Measurements from ENCODE around the gene CFD. TPM values are rescaled to one million over a fixed set of nuclear protein-coding genes. Genes with fewer than 3 reads are reported as not detected.
"Not testable (repeated sequence)": the region's sequence is repeated elsewhere in the genome, so short reads cannot be mapped to it uniquely, and the experiment has no call there.

The CFD gene
- total RNA-seq, 1 donor from 2014 or later, result 1.8 TPM

- Mint-ChIP-seq H3K27me3 (ENCODE audit: low read depth) (peaks cover 2% of the 10 kb centered on the region), H3K4me3 (ENCODE audit: low read depth) (no peak overlapping the region), H3K36me3 (ENCODE audit: low read depth) (peaks cover 36% of the 10 kb centered on the region), H3K9me3 (peaks cover 5% of the 10 kb centered on the region), H3K27ac (no peak overlapping the region), H3K4me1 (ENCODE audit: low read depth) (no peaks in the 10 kb centered on the region)
- no peak for DNase-seq (ENCODE audit: low spot score)
- intact Hi-C loops (cut with micrococcal nuclease), result no loop called here
Measured at GRCh38 chr19:816500-816857, 43.0 kb upstream of the CFD start.

DNA sequence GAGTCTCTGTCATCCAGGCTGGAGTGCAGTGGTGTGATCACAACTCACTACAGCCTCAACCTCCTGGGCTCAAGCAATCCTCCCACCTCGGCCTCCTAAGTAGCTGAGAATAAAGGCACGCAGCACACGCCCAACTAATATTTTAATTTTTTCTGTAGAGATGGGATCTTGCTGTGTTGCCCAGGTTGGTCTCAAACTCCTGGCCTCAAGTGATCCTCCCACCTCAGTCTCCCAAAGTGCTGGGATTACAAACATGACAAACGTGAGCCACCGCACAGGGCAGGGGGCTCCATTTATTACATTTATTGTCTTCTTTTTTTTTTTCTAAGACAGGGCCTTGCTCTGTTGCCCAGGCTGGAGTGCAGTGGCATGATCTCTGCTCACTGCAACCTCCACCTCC is 39.3 kb upstream of the CFD start:
- H3K4me3 Mint-ChIP-seq (ENCODE audit: low read depth); intact Hi-C loops (cut with micrococcal nuclease); DNase-seq (ENCODE audit: low spot score); H3K4me1 Mint-ChIP-seq (ENCODE audit: low read depth); H3K9me3 Mint-ChIP-seq; H3K27ac Mint-ChIP-seq: not testable (repeated sequence)
- Mint-ChIP-seq H3K36me3 (ENCODE audit: low read depth) (peaks cover 17% of the 10 kb centered on the region), H3K27me3 (ENCODE audit: low read depth) (peaks cover 14% of the 10 kb centered on the region)

- H3K4me3 Mint-ChIP-seq (ENCODE audit: low read depth), result no peak overlapping the region
- peaks cover 4% of the 10 kb centered on the region for H3K9me3 Mint-ChIP-seq
- peaks cover 9% of the 10 kb centered on the region for H3K36me3 Mint-ChIP-seq (ENCODE audit: low read depth)
- peaks cover 14% of the 10 kb centered on the region for H3K27me3 Mint-ChIP-seq (ENCODE audit: low read depth)
- H3K27ac Mint-ChIP-seq, result no peak overlapping the region
- no peaks in the 10 kb centered on the region for H3K4me1 Mint-ChIP-seq (ENCODE audit: low read depth)
- no peak for DNase-seq (ENCODE audit: low spot score)
- intact Hi-C loops (cut with micrococcal nuclease), result no loop called here
Measured at GRCh38 chr19:821231-821824, 38.1 kb upstream of the CFD start.

GRCh38 chr19:821825-822503 is 37.5 kb upstream of the CFD start, which contains the start of gene PLPPR3:
TSS of gene PLPPR3 (minus strand) at chr19:821955. CDS start at chr19:821559, 396 bp downstream.
- Mint-ChIP-seq H3K4me3 (ENCODE audit: low read depth) (no peak within 1 kb of the TSS), H3K27me3 (ENCODE audit: low read depth) (peaks cover 14% of the 10 kb centered on the region), H3K4me1 (ENCODE audit: low read depth) (no peaks in the 10 kb centered on the region), H3K36me3 (ENCODE audit: low read depth) (peaks cover 3% of the 10 kb centered on the region), H3K27ac (no peak within 1 kb of the TSS), H3K9me3 (no peaks in the 10 kb centered on the region)
- no peak for DNase-seq (ENCODE audit: low spot score)
- intact Hi-C loops (cut with micrococcal nuclease), result no loop called here

DNA sequence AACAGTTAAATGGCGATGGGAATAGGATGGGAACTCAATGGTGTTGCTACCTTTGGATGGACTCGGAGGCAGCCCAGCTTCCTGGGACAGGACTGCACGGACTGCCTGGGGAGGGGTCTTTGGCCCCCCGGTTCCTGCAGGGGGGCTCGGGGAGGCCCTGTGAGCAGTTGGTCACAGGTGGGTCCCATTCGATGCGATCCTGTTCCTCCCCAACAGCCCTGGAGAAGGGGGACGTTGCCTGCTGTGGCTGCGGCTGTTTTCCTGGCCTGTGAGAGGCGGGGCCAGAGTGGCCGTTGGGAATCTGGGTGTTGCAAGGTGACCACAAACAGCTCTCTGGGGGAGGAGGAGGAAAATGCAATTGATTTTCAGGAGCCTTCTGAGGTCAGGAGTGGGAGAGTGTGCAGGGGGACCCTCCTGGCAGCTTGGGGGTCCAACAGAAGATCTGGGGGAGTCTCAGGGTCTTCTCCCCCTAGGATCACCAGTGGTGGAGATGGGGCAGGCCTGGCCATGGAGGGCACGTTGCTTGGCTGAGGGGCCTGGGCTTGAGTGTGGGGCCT is 35.8 kb upstream of the CFD start:
- H3K4me3 Mint-ChIP-seq (ENCODE audit: low read depth), result no peak overlapping the region
- intact Hi-C loops (cut with micrococcal nuclease), result no loop called here

DNA sequence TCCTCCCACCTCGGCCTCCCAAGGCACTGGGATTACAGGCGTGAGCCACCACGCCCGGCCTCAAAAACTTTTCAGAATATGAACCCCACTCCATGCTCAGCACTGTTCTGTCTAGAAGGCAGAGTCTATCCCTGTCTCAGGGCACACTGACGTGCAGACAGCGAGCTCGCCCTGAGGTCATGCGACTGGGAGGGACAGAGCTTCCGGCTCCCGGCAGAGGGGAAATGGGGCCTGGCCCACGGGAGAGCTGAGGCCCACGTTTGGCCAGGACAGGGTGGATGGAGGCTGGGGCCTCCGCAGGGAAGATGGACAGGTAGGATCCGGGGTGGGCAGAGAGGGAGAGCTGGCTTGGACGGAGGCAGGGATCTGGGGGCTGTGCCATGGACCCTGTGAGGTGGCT is 34.6 kb upstream of the CFD start:
- H3K4me1 Mint-ChIP-seq (ENCODE audit: low read depth), result no peaks in the 10 kb centered on the region
- H3K27ac Mint-ChIP-seq, result no peak overlapping the region
- no peak overlapping the region for H3K4me3 Mint-ChIP-seq (ENCODE audit: low read depth)
- no peak for DNase-seq (ENCODE audit: low spot score)
- intact Hi-C loops (cut with micrococcal nuclease), result no loop called here
- H3K36me3 Mint-ChIP-seq (ENCODE audit: low read depth), result no peaks in the 10 kb centered on the region
- peaks cover 13% of the 10 kb centered on the region for H3K27me3 Mint-ChIP-seq (ENCODE audit: low read depth)
- no peaks in the 10 kb centered on the region for H3K9me3 Mint-ChIP-seq

More for the DNA sequence above, 35.8 kb upstream of the CFD start:
- Mint-ChIP-seq H3K27me3 (ENCODE audit: low read depth) (peaks cover 14% of the 10 kb centered on the region), H3K9me3 (no peaks in the 10 kb centered on the region), H3K4me1 (ENCODE audit: low read depth) (no peaks in the 10 kb centered on the region), H3K27ac (no peak overlapping the region), H3K36me3 (ENCODE audit: low read depth) (no peaks in the 10 kb centered on the region)
- DNase-seq (ENCODE audit: low spot score), result no peak

- no peak overlapping the region for H3K4me3 Mint-ChIP-seq (ENCODE audit: low read depth)
- no peak for DNase-seq (ENCODE audit: low spot score)
- no peaks in the 10 kb centered on the region for H3K9me3 Mint-ChIP-seq
- H3K4me1 Mint-ChIP-seq (ENCODE audit: low read depth), result no peaks in the 10 kb centered on the region
- intact Hi-C loops (cut with micrococcal nuclease), result no loop called here
- no peak overlapping the region for H3K27ac Mint-ChIP-seq
- H3K36me3 Mint-ChIP-seq (ENCODE audit: low read depth), result no peaks in the 10 kb centered on the region
- H3K27me3 Mint-ChIP-seq (ENCODE audit: low read depth), result peaks cover 12% of the 10 kb centered on the region
Measured at GRCh38 chr19:825897-826644, 33.4 kb upstream of the CFD start.

DNA sequence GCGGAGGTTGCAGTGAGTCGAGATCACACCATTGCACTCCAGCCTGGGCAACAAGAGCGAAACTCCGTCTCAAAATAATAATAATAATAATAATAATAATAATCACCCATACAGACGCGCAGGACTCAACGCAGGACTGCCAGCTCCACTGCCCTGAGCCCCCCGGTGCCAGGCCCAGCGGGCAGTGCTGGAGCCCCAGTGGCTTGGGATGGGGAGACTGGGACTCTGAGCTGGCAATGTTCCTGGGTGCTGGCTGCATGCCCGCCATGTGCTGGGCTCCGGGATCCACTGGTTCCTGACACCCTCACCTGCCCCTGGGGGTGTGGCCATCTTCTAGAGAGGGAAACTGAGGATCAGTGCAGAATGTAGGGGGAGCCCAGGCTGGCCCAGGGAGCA is 32.2 kb upstream of the CFD start:
- no peaks in the 10 kb centered on the region for H3K36me3 Mint-ChIP-seq (ENCODE audit: low read depth)
- DNase-seq (ENCODE audit: low spot score), result no peak
- no peaks in the 10 kb centered on the region for H3K4me1 Mint-ChIP-seq (ENCODE audit: low read depth)
- H3K4me3 Mint-ChIP-seq (ENCODE audit: low read depth), result no peak overlapping the region
- no peaks in the 10 kb centered on the region for H3K9me3 Mint-ChIP-seq
- peaks cover 12% of the 10 kb centered on the region for H3K27me3 Mint-ChIP-seq (ENCODE audit: low read depth)
- no peak overlapping the region for H3K27ac Mint-ChIP-seq
- intact Hi-C loops (cut with micrococcal nuclease), result no loop called here

DNA sequence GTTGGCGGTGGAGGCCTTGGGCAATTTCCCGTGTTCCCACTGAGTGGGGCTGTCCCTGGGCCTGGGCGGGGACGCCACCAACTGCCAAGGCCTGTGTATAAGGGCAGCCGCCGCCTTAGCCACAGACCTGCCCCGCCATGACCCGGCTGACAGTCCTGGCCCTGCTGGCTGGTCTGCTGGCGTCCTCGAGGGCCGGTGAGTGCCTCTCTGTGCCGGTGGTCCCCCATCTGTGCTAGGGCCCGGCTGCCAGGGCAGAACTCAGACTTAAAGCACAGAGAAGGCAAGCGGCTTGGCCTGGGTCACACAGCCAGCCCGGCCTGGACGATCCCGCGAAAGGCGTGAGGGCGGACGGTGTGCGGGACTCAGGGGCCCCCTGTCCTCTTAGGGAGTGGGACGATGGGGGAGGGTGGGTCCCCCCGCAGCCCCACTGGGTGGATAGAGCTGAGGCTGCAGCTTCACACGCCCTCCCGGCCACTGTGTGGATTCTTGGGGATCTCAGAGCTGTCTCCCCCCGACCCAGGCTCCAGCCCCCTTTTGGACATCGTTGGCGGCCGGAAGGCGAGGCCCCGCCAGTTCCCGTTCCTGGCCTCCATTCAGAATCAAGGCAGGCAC is 31.6 kb upstream of the CFD start, which contains the start of gene AZU1:
AZU1 (plus strand) TSS at position 128 of the 612 bp plus-strand sequence; CDS start at position 138, 10 bp downstream.
- no peaks in the 10 kb centered on the region for H3K9me3 Mint-ChIP-seq
- no peaks in the 10 kb centered on the region for H3K36me3 Mint-ChIP-seq (ENCODE audit: low read depth)
- no peaks in the 10 kb centered on the region for H3K4me1 Mint-ChIP-seq (ENCODE audit: low read depth)
- H3K27me3 Mint-ChIP-seq (ENCODE audit: low read depth), result peaks cover 10% of the 10 kb centered on the region
- H3K27ac Mint-ChIP-seq, result no peak within 1 kb of the TSS
- no peak within 1 kb of the TSS for H3K4me3 Mint-ChIP-seq (ENCODE audit: low read depth)
- intact Hi-C loops (cut with micrococcal nuclease), result no loop called here
- DNase-seq (ENCODE audit: low spot score), result no peak

DNA sequence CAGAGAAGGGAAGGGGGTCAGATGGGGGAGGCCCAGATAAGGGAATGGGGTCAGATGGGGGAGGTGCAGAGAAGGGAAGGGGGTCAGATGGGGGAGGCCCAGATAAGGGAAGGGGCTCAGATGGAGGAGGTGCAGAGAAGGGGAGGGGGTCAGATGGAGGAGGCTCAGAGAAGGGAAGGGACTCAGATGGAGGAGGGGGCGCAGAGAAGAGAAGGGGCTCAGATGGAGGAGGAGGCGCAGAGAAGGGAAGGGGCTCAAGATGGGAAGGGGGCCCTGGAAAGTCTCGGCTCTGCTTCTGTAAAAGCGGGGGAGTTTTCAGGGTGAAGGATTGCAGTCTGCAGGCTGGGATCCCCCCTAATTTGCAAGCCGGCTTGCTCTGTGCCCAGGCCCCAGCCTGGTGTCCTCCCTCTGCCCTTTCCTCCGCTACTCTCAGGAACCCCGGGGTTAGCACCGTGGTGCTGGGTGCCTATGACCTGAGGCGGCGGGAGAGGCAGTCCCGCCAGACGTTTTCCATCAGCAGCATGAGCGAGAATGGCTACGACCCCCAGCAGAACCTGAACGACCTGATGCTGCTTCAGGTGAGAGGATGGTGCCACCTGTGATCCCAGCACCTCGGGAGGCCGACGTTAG is 30.2 kb upstream of the CFD start:
- Mint-ChIP-seq H3K9me3 (no peaks in the 10 kb centered on the region), H3K27me3 (ENCODE audit: low read depth) (peaks cover 2% of the 10 kb centered on the region)
- intact Hi-C loops (cut with micrococcal nuclease), result no loop called here

DNA sequence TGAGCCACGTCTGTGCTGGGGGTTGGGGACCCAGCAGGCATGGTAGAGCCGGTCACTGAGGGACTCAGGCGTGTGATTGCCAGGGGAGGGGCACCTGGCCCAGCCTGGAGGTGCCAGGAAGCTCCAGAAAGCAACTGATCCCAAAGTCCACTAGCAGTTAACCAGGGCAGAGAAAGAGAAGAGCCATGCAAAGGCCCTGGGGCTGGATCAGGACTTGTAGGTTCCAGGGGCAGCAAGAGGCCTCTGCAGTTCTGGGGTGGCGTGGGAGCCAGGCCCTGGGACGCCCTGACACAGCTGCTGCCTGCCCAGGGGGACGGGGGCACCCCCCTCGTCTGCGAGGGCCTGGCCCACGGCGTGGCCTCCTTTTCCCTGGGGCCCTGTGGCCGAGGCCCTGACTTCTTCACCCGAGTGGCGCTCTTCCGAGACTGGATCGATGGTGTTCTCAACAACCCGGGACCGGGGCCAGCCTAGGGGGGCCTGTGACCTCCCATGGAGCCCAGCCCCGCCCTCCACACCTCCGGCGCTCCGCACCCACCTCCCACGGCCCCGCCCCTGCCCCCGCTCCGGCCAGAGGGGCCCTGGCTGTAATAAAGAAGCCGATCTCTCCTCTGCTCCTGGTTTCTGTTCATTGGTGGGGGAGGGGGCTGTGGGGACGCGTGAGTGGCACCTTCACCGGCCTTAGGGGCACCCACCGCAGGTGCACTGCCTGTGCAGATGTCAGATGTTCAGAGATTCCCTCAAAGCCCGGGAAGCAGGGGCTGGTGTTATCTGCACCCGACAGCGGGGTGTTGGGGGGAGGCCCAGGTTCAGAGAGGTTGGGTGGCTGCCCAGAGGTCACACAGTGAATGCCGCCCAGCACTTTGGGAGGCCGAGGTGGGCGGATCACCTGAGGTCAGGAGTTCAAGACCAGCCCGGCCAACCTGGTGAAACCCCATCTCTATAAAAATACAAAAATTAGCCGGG is 27.8 kb upstream of the CFD start:
- Mint-ChIP-seq H3K27me3 (ENCODE audit: low read depth) (peaks cover 5% of the 10 kb centered on the region), H3K9me3 (no peaks in the 10 kb centered on the region), H3K4me1 (ENCODE audit: low read depth) (peaks cover 3% of the 10 kb centered on the region), H3K36me3 (ENCODE audit: low read depth) (no peaks in the 10 kb centered on the region), H3K27ac (no peak overlapping the region), H3K4me3 (ENCODE audit: low read depth) (no peak overlapping the region)
- no peak for DNase-seq (ENCODE audit: low spot score)
- intact Hi-C loops (cut with micrococcal nuclease), result loop anchor here (10.0 kb wide), 1 partner anchor 57 kb away; no protein-coding TSS in a partner anchor

More for the DNA sequence above, 30.2 kb upstream of the CFD start:
- H3K27ac Mint-ChIP-seq, result no peak overlapping the region
- no peaks in the 10 kb centered on the region for H3K36me3 Mint-ChIP-seq (ENCODE audit: low read depth)
- no peak overlapping the region for H3K4me3 Mint-ChIP-seq (ENCODE audit: low read depth)
- no peaks in the 10 kb centered on the region for H3K4me1 Mint-ChIP-seq (ENCODE audit: low read depth)
- DNase-seq (ENCODE audit: low spot score), result no peak
